ENCODE measurements around the gene PKD1L1.

DNA sequence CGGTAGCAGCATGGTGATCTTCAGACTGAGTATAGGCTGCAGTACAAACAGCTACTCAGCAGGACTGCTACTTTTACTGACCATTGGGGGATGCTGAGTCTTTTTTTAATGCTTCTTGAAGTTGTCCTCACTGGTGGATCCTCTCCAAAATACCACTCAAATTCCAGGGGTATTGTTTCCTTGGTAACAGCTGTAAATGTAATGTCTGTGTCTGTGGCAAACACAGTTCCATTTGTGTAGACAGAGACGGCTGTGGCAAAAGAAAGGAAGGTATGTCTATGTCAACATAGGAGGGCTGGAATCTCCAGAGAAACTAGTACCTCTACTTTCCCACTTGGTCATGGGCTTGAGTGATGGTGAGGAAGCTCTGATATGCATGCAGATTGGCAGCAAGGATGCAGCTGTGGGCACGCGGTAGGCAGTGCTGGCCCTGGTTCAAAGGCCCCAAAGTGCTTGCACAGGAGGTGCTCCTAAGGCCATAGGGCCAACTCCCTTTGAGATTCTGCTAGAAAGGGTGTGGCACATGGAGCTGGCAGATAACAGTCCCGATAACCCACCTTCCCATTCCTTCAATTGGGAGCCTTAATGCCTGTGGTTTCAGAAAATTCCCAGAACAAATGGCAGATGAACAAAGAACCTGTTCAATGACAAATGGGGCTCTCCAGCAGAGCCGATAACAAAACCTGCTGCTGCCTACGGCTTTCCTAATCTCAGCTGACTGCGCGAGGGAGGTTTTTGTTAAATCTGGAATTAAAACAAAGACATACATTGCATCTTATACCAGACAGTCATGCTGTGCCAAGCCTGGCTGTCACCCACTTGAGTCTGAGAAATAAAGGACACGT, 43.0 kb downstream of the PKD1L1 start:
- no peak for TF ChIP-seq POLR2A (IDR thresholded peaks at IDR 0.05; ENCODE audit: low read depth, low read length)
- TF ChIP-seq POLR2AphosphoS5 (IDR thresholded peaks at IDR 0.05; ENCODE audit: low read depth, low read length), result no peak
